Ishikawa (cell line): Measurements from ENCODE around the gene ITGA8.

Experiments used
- CEBPB ChIP-seq: IDR thresholded peaks from 2 replicates; pipeline ENCODE4 v1.6.1; 2012
- CREB1 ChIP-seq: IDR thresholded peaks from 2 replicates; pipeline ENCODE4 v1.6.1; 2012; ENCODE audit warnings: low read depth
- EP300 ChIP-seq: IDR thresholded peaks from 2 replicates; pipeline ENCODE4 v1.6.1; 2012; ENCODE audit warnings: borderline replicate concordance
- RAD21 ChIP-seq: IDR thresholded peaks from 2 replicates; pipeline ENCODE4 v1.6.1; 2012; ENCODE audit warnings: low read depth
- YY1 ChIP-seq: IDR thresholded peaks from 2 replicates; pipeline ENCODE4 v1.6.1; 2012; ENCODE audit warnings: low read depth
- ZBTB7A ChIP-seq: IDR thresholded peaks from 2 replicates; pipeline ENCODE4 v1.6.1; 2012; ENCODE audit warnings: low read depth
- TF ChIP-seq, protein P1 (sequence below): IDR thresholded peaks from 2 replicates; pipeline ENCODE4 v1.6.1; 2012; ENCODE audit warnings: low read depth, mild to moderate bottlenecking
- TF ChIP-seq, protein P2 (sequence below): IDR thresholded peaks from 2 replicates; pipeline ENCODE4 v1.6.1; 2012
- TF ChIP-seq, protein P3 (sequence below): IDR thresholded peaks from 2 replicates; pipeline ENCODE4 v1.6.1; 2012

DNA sequence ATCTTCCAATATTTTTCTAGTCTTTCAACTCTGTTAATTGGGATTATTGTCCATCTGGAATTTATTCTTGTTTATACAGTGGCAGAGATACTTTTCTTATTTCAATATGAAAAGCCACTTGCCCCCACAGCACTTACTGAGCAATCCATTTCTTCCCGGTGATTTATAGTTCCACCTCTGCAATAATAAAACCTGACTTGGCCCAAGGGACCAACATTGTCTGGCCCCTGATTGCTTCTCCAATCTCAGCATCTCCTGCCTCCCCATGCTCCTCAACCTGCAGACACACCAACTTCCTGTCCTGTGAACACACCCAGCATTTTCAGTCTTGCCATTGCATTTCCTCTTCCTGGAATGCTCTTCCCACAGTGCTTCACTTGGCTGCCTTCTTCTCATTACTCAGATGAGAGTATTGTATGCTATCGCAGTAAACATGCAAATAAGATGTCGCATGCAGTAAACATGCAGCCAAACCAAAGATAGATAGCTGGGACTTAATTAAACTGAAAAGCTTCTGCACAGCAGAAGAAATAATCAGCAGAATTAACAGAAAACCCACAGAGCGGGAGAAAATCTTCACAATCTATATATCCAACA lies 19.5 kb downstream of the ITGA8 start:
- TF ChIP-seq EP300 (no peak), CEBPB (no peak), CREB1 (no peak), ZBTB7A (no peak), YY1 (no peak), RAD21 (no peak)
- TF ChIP-seq, protein P1, sequence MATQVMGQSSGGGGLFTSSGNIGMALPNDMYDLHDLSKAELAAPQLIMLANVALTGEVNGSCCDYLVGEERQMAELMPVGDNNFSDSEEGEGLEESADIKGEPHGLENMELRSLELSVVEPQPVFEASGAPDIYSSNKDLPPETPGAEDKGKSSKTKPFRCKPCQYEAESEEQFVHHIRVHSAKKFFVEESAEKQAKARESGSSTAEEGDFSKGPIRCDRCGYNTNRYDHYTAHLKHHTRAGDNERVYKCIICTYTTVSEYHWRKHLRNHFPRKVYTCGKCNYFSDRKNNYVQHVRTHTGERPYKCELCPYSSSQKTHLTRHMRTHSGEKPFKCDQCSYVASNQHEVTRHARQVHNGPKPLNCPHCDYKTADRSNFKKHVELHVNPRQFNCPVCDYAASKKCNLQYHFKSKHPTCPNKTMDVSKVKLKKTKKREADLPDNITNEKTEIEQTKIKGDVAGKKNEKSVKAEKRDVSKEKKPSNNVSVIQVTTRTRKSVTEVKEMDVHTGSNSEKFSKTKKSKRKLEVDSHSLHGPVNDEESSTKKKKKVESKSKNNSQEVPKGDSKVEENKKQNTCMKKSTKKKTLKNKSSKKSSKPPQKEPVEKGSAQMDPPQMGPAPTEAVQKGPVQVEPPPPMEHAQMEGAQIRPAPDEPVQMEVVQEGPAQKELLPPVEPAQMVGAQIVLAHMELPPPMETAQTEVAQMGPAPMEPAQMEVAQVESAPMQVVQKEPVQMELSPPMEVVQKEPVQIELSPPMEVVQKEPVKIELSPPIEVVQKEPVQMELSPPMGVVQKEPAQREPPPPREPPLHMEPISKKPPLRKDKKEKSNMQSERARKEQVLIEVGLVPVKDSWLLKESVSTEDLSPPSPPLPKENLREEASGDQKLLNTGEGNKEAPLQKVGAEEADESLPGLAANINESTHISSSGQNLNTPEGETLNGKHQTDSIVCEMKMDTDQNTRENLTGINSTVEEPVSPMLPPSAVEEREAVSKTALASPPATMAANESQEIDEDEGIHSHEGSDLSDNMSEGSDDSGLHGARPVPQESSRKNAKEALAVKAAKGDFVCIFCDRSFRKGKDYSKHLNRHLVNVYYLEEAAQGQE, result no peak
- TF ChIP-seq, protein P2, sequence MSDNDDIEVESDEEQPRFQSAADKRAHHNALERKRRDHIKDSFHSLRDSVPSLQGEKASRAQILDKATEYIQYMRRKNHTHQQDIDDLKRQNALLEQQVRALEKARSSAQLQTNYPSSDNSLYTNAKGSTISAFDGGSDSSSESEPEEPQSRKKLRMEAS, result no peak
- TF ChIP-seq, protein P3, sequence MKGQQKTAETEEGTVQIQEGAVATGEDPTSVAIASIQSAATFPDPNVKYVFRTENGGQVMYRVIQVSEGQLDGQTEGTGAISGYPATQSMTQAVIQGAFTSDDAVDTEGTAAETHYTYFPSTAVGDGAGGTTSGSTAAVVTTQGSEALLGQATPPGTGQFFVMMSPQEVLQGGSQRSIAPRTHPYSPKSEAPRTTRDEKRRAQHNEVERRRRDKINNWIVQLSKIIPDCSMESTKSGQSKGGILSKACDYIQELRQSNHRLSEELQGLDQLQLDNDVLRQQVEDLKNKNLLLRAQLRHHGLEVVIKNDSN, result no peak
